Measurements from ENCODE around the gene LDB3. TPM values are rescaled to one million over a fixed set of nuclear protein-coding genes. Genes with fewer than 3 reads are reported as not detected.

LDB3 gene
- total and polyA plus RNA-seq, 10 donors: 0.14 to 1.2 (median 0.36) TPM; not detected in 2

DNA sequence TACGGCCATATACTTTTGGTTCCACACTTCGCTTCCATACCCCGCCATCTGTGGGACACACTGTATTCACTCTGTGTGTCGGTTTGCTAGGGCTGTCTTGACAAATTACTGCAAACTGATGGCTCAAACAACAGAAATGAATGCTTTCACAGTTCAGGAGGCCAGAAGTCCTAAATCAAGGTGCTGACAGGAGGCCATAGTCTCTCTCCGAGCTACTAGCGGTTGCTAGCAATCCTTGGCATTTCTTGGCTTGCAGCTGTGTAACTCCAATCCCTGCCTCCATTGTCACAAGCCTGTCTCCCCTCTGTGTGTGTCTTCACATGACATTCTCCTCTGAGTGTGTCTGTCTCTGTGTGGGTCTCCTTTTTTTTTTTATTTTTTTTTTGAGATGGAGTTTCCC, 59.2 kb downstream of the LDB3 start:
- Histone ChIP-seq H3K9me3 (no peaks in the 10 kb centered on the region), H3K36me3 (no peaks in the 10 kb centered on the region), H3K4me1 (no peaks in the 10 kb centered on the region), H3K27ac (no peak overlapping the region), H3K4me3 (no peak overlapping the region), H3K27me3 (replicated peaks in 1 of 7) (peaks cover 0 to 58% (median 4%) of the 10 kb centered on the region in 7 donors)
- WGBS, 5 donors: 72 to 82% (median 75%) methylated on average over 6 of the region's 6 CpGs
- intact Hi-C loops (cut with DNase I; ENCODE audit: low total_unique reads): no loop called here
- no peak for DNase-seq
- no peak for TF ChIP-seq POLR2AphosphoS5 (IDR thresholded peaks at IDR 0.05)
- TF ChIP-seq POLR2A (IDR thresholded peaks at IDR 0.05): no peak
- TF ChIP-seq, protein P1, sequence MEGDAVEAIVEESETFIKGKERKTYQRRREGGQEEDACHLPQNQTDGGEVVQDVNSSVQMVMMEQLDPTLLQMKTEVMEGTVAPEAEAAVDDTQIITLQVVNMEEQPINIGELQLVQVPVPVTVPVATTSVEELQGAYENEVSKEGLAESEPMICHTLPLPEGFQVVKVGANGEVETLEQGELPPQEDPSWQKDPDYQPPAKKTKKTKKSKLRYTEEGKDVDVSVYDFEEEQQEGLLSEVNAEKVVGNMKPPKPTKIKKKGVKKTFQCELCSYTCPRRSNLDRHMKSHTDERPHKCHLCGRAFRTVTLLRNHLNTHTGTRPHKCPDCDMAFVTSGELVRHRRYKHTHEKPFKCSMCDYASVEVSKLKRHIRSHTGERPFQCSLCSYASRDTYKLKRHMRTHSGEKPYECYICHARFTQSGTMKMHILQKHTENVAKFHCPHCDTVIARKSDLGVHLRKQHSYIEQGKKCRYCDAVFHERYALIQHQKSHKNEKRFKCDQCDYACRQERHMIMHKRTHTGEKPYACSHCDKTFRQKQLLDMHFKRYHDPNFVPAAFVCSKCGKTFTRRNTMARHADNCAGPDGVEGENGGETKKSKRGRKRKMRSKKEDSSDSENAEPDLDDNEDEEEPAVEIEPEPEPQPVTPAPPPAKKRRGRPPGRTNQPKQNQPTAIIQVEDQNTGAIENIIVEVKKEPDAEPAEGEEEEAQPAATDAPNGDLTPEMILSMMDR (IDR thresholded peaks at IDR 0.05 in 8 of 11, conservative IDR thresholded peaks at IDR 0.05 in 3 of 11): no peak

DNA sequence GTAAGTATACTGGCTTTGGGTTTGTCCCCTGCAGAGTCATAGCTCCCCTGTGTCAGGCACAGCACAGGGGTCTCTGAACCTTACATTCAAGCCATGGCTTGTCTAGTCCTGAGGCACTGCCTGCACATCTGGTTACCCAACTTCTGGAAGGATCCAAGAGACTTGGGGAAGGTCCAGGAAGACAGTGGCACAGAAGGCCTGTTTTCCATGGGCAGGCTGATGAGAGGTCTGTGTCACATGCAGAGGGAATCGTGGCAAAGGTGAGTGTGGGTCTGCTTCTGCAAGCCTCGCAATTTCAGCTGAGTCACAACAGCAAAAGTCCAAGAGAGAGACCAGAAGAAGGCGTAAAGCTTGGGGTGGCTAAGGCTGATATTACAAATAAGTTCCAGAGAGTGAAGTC, 59.7 kb downstream of the LDB3 start:
- TF ChIP-seq POLR2AphosphoS5 (IDR thresholded peaks at IDR 0.05): no peak
- TF ChIP-seq POLR2A (IDR thresholded peaks at IDR 0.05): no peak
- TF ChIP-seq, protein P1 (IDR thresholded peaks at IDR 0.05 in 8 of 11, conservative IDR thresholded peaks at IDR 0.05 in 3 of 11): no peak
- intact Hi-C loops (cut with DNase I; ENCODE audit: low total_unique reads): no loop called here
- Histone ChIP-seq H3K36me3 (no peaks in the 10 kb centered on the region), H3K9me3 (no peaks in the 10 kb centered on the region), H3K27me3 (replicated peaks in 1 of 7) (peaks cover 0 to 58% (median 4%) of the 10 kb centered on the region in 7 donors), H3K4me1 (no peaks in the 10 kb centered on the region), H3K27ac (no peak overlapping the region), H3K4me3 (no peak overlapping the region)
- 77 to 88% (median 80%) methylated on average over 3 of the region's 3 CpGs for WGBS, 5 donors
- DNase-seq: no peak

DNA sequence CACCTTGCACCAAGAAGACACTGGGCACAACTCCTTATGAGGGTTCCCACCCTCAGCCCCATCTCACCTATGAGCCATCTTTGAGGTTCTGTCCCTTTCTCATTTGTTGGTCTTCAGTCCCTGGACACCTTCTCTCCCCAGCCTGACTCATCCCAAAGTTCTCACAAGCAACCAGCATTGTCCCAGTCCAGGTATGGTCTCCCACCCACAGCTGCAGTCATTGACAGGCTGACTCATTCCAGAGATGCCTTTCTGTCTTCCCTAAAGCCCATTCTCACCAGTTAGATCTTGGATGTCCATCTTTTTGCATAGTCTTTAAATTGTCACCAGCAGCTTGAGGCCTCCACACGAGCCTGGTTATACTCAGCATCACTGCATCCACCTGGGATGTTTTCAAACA, 61.4 kb downstream of the LDB3 start:
- Histone ChIP-seq H3K36me3 (no peaks in the 10 kb centered on the region), H3K27me3 (replicated peaks in 1 of 7) (peaks cover 0 to 50% (median 4%) of the 10 kb centered on the region in 7 donors), H3K4me3 (no peak overlapping the region), H3K27ac (no peak overlapping the region), H3K9me3 (no peaks in the 10 kb centered on the region), H3K4me1 (no peaks in the 10 kb centered on the region)
- intact Hi-C loops (cut with DNase I; ENCODE audit: low total_unique reads): no loop called here
- TF ChIP-seq, protein P1 (IDR thresholded peaks at IDR 0.05 in 8 of 11, conservative IDR thresholded peaks at IDR 0.05 in 3 of 11): no peak
- no peak for TF ChIP-seq POLR2AphosphoS5 (IDR thresholded peaks at IDR 0.05)
- no peak for TF ChIP-seq POLR2A (IDR thresholded peaks at IDR 0.05)
- WGBS, 5 donors: 52 to 83% (median 67%) methylated on average over 1 of the region's 1 CpG
- no peak for DNase-seq

DNA sequence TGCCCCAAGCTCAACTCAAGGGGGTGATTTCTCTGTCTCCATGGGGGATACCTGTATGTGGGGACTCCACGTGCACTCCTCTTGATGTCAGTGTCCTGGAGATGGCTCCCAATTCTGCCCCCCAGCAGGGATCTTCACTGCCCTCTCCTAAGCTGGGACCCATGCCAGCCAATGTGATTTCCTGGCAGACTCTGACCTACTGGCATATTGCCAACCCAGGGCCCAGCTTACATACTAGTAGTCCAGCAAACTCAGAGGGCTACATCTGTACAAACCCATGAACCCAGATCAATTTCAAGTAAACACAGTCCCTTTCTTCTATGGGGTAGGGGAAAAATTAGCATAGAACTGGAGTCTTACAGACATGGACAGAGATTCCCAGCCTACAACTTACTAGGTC, 61.9 kb downstream of the LDB3 start:
- Histone ChIP-seq H3K9me3 (no peaks in the 10 kb centered on the region), H3K4me3 (no peak overlapping the region), H3K4me1 (no peaks in the 10 kb centered on the region), H3K36me3 (no peaks in the 10 kb centered on the region), H3K27me3 (replicated peaks in 1 of 7) (peaks cover 0 to 53% (median 4%) of the 10 kb centered on the region in 7 donors), H3K27ac (no peak overlapping the region)
- DNase-seq: no peak
- WGBS, 5 donors: 80 to 93% (median 90%) methylated on average over 1 of the region's 1 CpG
- intact Hi-C loops (cut with DNase I; ENCODE audit: low total_unique reads): no loop called here
- TF ChIP-seq POLR2A (IDR thresholded peaks at IDR 0.05) (no peak), POLR2AphosphoS5 (IDR thresholded peaks at IDR 0.05) (no peak)
- TF ChIP-seq, protein P1 (IDR thresholded peaks at IDR 0.05 in 8 of 11, conservative IDR thresholded peaks at IDR 0.05 in 3 of 11): no peak

Data from spleen (tissue), 11 donors.